GM23338 (cell line): ENCODE data around the gene ERICH3. TPM values are rescaled to one million over a fixed set of nuclear protein-coding genes. Genes with fewer than 3 reads are reported as not detected.

Source experiments
- ATAC-seq: fragments of 200-7000 bp; cut with Tn5 transposase; 3 replicates; pipeline ENCODE4 v1.9.1; 2020
- DNase-seq: peaks from one replicate; pipeline ENCODE4 v3.0.0-alpha.2; 2015; ENCODE audit warnings: low spot score
- H2AFZ ChIP-seq: fragments of 200-600 bp; sonication (generic); 2 replicates; pipeline ENCODE4 v1.8.0; 2016; ENCODE audit warnings: antibody characterized with exemption, mild to moderate bottlenecking, moderate library complexity
- H3F3A ChIP-seq: fragments of 200-600 bp; sonication (generic); replicated peaks from 2 replicates; pipeline ENCODE4 v1.8.0; 2017; ENCODE audit warnings: antibody characterized with exemption, mixed run types, low read depth
- H3K27ac ChIP-seq: fragments of 200-600 bp; sonication (generic); 2 replicates; pipeline ENCODE4 v1.6.1; 2016; ENCODE audit warnings: low read depth
- H3K27me3 ChIP-seq: fragments of 200-600 bp; sonication (generic); 2 replicates; pipeline ENCODE4 v1.8.0; 2016; ENCODE audit warnings: mild to moderate bottlenecking, mixed run types, moderate library complexity; ENCODE audit not compliant: insufficient read depth
- H3K36me3 ChIP-seq: fragments of 200-600 bp; sonication (generic); 2 replicates; pipeline ENCODE4 v1.8.0; 2016; ENCODE audit warnings: mild to moderate bottlenecking; ENCODE audit not compliant: insufficient read depth
- H3K4me1 ChIP-seq: fragments of 200-600 bp; sonication (generic); 2 replicates; pipeline ENCODE4 v1.8.0; 2016; ENCODE audit warnings: mild to moderate bottlenecking, moderate library complexity; ENCODE audit not compliant: insufficient read depth
- H3K4me2 ChIP-seq: fragments of 200-600 bp; sonication (generic); 2 replicates; pipeline ENCODE4 v1.7.1; 2017; ENCODE audit warnings: mixed run types
- H3K4me3 ChIP-seq: fragments of 200-600 bp; sonication (generic); 2 replicates; pipeline ENCODE4 v1.6.1; 2016; ENCODE audit warnings: mixed run types
- H3K79me2 ChIP-seq: fragments of 200-600 bp; sonication (generic); replicated peaks from 2 replicates; pipeline ENCODE4 v1.8.0; 2017; ENCODE audit warnings: mild to moderate bottlenecking; ENCODE audit not compliant: insufficient read depth
- H3K9me2 ChIP-seq: fragments of 200-600 bp; sonication (generic); 2 replicates; pipeline ENCODE4 v1.8.0; 2017; ENCODE audit not compliant: insufficient read depth
- H4K20me1 ChIP-seq: fragments of 200-600 bp; sonication (generic); replicated peaks from 2 replicates; pipeline ENCODE4 v1.8.0; 2017; ENCODE audit warnings: mild to moderate bottlenecking; ENCODE audit not compliant: insufficient read depth
- H3K27ac Mint-ChIP-seq: 2 replicates; pipeline ENCODE4 v1.8.0; 2020; ENCODE audit warnings: inconsistent platforms, mild to moderate bottlenecking, moderate library complexity, mixed read lengths
- H3K27me3 Mint-ChIP-seq: 3 replicates; pipeline ENCODE4 v1.8.0; 2022; ENCODE audit warnings: low read depth, mild to moderate bottlenecking, moderate library complexity, mixed read lengths, inconsistent platforms; ENCODE audit not compliant: insufficient read depth, poor library complexity
- H3K36me3 Mint-ChIP-seq: 3 replicates; pipeline ENCODE4 v1.8.0; 2021; ENCODE audit warnings: low read depth, mild to moderate bottlenecking, inconsistent platforms, moderate library complexity, mixed read lengths
- H3K4me1 Mint-ChIP-seq: 3 replicates; pipeline ENCODE4 v1.8.0; 2020; ENCODE audit warnings: mild to moderate bottlenecking, inconsistent platforms, mixed read lengths
- H3K4me3 Mint-ChIP-seq: 3 replicates; pipeline ENCODE4 v1.8.0; 2021; ENCODE audit warnings: moderate library complexity, mild to moderate bottlenecking, inconsistent platforms, mixed read lengths
- H3K9me3 Mint-ChIP-seq: 3 replicates; pipeline ENCODE4 v1.8.0; 2020; ENCODE audit warnings: moderate library complexity, mild to moderate bottlenecking, inconsistent platforms, mixed read lengths
- EZH2phosphoT487 ChIP-seq: fragments of 200-600 bp; sonication (generic); IDR thresholded peaks from one replicate; pipeline ENCODE4 v1.8.1; 2018; ENCODE audit warnings: antibody characterized with exemption; ENCODE audit not compliant: unreplicated experiment
- POLR2AphosphoS5 ChIP-seq: IDR thresholded peaks from 2 replicates; pipeline ENCODE4 v1.6.1; 2016; ENCODE audit warnings: antibody characterized with exemption, low read depth
- STAT1 ChIP-seq: IDR thresholded peaks from one replicate; pipeline ENCODE4 v1.6.1; 2016; ENCODE audit warnings: antibody characterized with exemption; ENCODE audit not compliant: unreplicated experiment
- ZNF114 ChIP-seq: fragments of 250-450 bp; sonication (Bioruptor Pico); IDR thresholded peaks from 2 replicates; pipeline ENCODE4 v1.5.0; 2020; ENCODE audit warnings: mild to moderate bottlenecking, moderate library complexity
- ZNF331 ChIP-seq: fragments of 250-450 bp; sonication (Bioruptor Pico); IDR thresholded peaks from 2 replicates; pipeline ENCODE4 v1.5.0; 2020; ENCODE audit warnings: low read depth, mild to moderate bottlenecking, moderate library complexity
- ZNF462 ChIP-seq: fragments of 250-450 bp; sonication (Bioruptor Pico); IDR thresholded peaks from 2 replicates; pipeline ENCODE4 v1.5.0; 2020; ENCODE audit warnings: mild to moderate bottlenecking, moderate library complexity
- polyA plus RNA-seq: library from polyadenylated mRNA; unstranded; fragments of >200 nt; fragmentation: Nextera tagmentation; extraction: Ambion mirVana; gene quantifications from 2 replicates; pipeline ENCODE4 v1.2.1, GENCODE V29; 2016
- total RNA-seq: library from RNA; depleted of rRNA; stranded (reverse); fragments of >200 nt; shearing (Covaris generic); gene quantifications from 2 replicates; pipeline ENCODE4 v1.2.3, GENCODE V29; 2014
- TF ChIP-seq, protein P1 (sequence below), 2 experiments: fragments of 200-600 bp in 1 of 2; sonication (generic) in 1 of 2; conservative IDR thresholded peaks; 2 replicates each; pipeline versions ENCODE4 v1.5.1 to v1.6.1; 2016 to 2017; ENCODE audit warnings: antibody characterized with exemption in 2 of 2, low read depth in 2 of 2, mild to moderate bottlenecking in 2 of 2, moderate library complexity in 1 of 2
- TF ChIP-seq, protein P2 (sequence below): IDR thresholded peaks from one replicate; pipeline ENCODE4 v1.6.1; 2018; ENCODE audit warnings: antibody characterized with exemption; ENCODE audit not compliant: unreplicated experiment

ERICH3 gene
- total and polyA plus RNA-seq, 2 experiments from 2014 or later = not detected

GRCh38 chr1:74654708-74655107, 18.9 kb downstream of the ERICH3 start:
- no peak for DNase-seq
- Mint-ChIP-seq H3K27ac (no peak overlapping the region), H3K4me3 (no peak overlapping the region), H3K4me1 (peaks cover 5% of the 10 kb centered on the region), H3K27me3 (no peaks in the 10 kb centered on the region), H3K9me3 (no peaks in the 10 kb centered on the region), H3K36me3 (no peaks in the 10 kb centered on the region)
- no peaks in the 10 kb centered on the region for H3F3A ChIP-seq
- H3K27me3 ChIP-seq = no peaks in the 10 kb centered on the region
- H3K36me3 ChIP-seq = no peaks in the 10 kb centered on the region
- no peak overlapping the region for H2AFZ ChIP-seq
- H3K4me1 ChIP-seq = no peaks in the 10 kb centered on the region
- no peak overlapping the region for H3K4me3 ChIP-seq
- TF ChIP-seq ZNF331 (CRISPR knock-in tag) = no peak
- TF ChIP-seq ZNF462 (CRISPR knock-in tag) = no peak
- no peak for ATAC-seq
- H3K4me2 ChIP-seq = no peak overlapping the region
- no peak overlapping the region for H3K27ac ChIP-seq
- 0 out of 2 replicates have a peak, but pooled peaks cover 3% of the 10 kb centered on the region for H3K9me2 ChIP-seq
- H3K79me2 ChIP-seq = no peaks in the 10 kb centered on the region
- no peaks in the 10 kb centered on the region for H4K20me1 ChIP-seq

- Mint-ChIP-seq H3K27ac (peak overlapping the region; percentile 12), H3K4me3 (no peak overlapping the region), H3K9me3 (no peaks in the 10 kb centered on the region), H3K27me3 (no peaks in the 10 kb centered on the region), H3K36me3 (no peaks in the 10 kb centered on the region), H3K4me1 (peaks cover 5% of the 10 kb centered on the region)
- Histone ChIP-seq H3K4me2 (no peak overlapping the region), H3K36me3 (no peaks in the 10 kb centered on the region), H3K4me1 (no peaks in the 10 kb centered on the region), H3K4me3 (no peak overlapping the region), H2AFZ (peak overlapping the region; percentile 64; the same call in 1 of the 2 replicates), H4K20me1 (no peaks in the 10 kb centered on the region), H3K79me2 (no peaks in the 10 kb centered on the region), H3K27ac (no peak overlapping the region), H3K9me2 (0 out of 2 replicates have a peak, but pooled peaks cover 3% of the 10 kb centered on the region), H3F3A (no peaks in the 10 kb centered on the region), H3K27me3 (no peaks in the 10 kb centered on the region)
- ATAC-seq = peak; percentile 31; the same call in 1 of the 3 replicates
- DNase-seq = peak; percentile 18
- no peak for TF ChIP-seq STAT1
- no peak for TF ChIP-seq ZNF114 (CRISPR knock-in tag)
- no peak for TF ChIP-seq EZH2phosphoT487
- TF ChIP-seq, protein P1, sequence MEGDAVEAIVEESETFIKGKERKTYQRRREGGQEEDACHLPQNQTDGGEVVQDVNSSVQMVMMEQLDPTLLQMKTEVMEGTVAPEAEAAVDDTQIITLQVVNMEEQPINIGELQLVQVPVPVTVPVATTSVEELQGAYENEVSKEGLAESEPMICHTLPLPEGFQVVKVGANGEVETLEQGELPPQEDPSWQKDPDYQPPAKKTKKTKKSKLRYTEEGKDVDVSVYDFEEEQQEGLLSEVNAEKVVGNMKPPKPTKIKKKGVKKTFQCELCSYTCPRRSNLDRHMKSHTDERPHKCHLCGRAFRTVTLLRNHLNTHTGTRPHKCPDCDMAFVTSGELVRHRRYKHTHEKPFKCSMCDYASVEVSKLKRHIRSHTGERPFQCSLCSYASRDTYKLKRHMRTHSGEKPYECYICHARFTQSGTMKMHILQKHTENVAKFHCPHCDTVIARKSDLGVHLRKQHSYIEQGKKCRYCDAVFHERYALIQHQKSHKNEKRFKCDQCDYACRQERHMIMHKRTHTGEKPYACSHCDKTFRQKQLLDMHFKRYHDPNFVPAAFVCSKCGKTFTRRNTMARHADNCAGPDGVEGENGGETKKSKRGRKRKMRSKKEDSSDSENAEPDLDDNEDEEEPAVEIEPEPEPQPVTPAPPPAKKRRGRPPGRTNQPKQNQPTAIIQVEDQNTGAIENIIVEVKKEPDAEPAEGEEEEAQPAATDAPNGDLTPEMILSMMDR (conservative IDR thresholded peaks at IDR 0.05; ENCODE audit: low read depth in 2 of 2) = no peak
- TF ChIP-seq, protein P2, sequence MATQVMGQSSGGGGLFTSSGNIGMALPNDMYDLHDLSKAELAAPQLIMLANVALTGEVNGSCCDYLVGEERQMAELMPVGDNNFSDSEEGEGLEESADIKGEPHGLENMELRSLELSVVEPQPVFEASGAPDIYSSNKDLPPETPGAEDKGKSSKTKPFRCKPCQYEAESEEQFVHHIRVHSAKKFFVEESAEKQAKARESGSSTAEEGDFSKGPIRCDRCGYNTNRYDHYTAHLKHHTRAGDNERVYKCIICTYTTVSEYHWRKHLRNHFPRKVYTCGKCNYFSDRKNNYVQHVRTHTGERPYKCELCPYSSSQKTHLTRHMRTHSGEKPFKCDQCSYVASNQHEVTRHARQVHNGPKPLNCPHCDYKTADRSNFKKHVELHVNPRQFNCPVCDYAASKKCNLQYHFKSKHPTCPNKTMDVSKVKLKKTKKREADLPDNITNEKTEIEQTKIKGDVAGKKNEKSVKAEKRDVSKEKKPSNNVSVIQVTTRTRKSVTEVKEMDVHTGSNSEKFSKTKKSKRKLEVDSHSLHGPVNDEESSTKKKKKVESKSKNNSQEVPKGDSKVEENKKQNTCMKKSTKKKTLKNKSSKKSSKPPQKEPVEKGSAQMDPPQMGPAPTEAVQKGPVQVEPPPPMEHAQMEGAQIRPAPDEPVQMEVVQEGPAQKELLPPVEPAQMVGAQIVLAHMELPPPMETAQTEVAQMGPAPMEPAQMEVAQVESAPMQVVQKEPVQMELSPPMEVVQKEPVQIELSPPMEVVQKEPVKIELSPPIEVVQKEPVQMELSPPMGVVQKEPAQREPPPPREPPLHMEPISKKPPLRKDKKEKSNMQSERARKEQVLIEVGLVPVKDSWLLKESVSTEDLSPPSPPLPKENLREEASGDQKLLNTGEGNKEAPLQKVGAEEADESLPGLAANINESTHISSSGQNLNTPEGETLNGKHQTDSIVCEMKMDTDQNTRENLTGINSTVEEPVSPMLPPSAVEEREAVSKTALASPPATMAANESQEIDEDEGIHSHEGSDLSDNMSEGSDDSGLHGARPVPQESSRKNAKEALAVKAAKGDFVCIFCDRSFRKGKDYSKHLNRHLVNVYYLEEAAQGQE = no peak
- TF ChIP-seq POLR2AphosphoS5 = no peak
These were observed 20.9 kb downstream of the ERICH3 start for GRCh38 chr1:74652711-74653139.
